ENCODE measurements around the gene MBNL3.

MBNL3 gene, protein sequence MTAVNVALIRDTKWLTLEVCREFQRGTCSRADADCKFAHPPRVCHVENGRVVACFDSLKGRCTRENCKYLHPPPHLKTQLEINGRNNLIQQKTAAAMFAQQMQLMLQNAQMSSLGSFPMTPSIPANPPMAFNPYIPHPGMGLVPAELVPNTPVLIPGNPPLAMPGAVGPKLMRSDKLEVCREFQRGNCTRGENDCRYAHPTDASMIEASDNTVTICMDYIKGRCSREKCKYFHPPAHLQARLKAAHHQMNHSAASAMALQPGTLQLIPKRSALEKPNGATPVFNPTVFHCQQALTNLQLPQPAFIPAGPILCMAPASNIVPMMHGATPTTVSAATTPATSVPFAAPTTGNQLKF
- total RNA-seq = 50.1 to 90.3 (median 63.6) reads per million in 4 donors

DNA sequence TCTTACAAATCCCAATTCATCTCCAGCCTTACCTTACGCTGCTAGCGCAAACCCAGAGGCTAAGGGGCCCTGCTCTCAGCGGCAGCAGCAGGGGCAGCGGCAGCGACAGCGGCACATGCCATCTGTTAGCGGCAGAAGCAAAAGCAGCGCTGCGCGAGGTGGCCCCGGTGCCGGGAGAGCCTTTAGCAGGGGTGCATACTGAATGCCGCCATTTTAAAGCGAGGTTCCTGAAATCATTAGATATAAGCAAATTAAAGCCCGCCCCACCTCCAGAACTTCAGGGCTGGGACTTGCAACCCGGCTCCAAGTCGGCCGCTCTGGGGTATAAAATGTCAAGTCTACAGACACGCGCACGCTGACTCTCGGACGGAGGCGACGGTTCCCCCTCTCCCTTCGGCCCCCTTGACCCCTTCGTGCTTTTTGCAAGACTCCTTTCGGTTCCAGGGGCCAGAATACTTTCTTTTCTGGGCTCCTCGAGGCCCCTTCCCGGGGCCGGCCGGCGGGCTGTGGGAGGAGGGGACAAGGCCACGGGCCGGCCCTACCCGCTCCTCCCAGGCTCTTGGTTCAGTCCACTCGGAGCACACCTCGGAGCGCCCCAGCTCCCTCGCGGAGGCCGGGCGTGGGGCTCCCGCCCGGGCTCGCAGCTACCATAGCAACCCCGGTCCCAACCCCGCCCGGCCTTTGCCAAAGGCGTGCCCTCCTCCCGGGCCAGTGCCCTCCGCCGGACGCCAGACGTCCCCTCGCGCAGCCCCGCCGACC is at the start of gene MBNL3:
Gene MBNL3 (minus strand): TSS at position 220 of the 759 bp plus-strand sequence. CDS start 49,427 bp downstream, outside the sequence.
- peak; percentile 37 to 72 (median 61) for DNase-seq

DNA sequence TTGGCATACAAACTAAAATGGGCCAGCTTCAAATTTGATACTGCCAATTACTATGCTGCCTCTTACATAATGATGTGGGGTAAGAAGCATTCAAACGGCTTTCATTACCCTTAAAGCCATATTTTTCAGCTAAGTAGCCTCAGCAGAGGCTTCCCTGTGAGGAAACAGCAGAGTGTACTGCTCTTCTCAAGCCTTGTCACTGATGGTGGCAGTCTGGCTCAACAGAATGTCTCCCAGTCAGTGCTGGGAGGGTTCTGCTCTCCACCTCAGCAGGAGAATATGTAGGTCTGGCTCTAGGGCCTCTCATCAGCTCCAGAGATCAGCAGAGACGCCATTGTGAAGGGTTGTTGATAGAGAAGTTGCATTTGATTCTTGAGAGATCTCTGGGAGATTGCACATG is 44.6 kb upstream of the MBNL3 start:
- DNase-seq = no peak

DNA sequence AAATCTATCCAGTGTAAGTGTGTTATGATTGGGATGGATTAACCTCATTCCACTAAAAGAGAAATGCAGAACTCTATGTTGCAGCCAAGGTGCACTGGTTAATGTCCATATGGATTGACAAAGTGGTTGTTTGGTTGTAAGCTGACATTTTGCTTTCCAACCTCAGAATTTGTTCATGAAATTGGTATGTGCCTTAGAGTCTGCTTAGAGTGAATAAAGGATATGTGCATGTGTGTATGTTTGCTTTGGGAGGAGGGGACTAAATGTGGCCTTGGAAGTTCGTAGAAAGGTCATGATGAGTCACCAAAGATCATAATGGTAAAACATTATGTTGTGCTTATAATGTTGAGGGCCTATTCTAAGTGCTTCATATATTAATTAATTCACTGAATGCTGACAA is 44.1 kb upstream of the MBNL3 start:
- no peak for DNase-seq

DNA sequence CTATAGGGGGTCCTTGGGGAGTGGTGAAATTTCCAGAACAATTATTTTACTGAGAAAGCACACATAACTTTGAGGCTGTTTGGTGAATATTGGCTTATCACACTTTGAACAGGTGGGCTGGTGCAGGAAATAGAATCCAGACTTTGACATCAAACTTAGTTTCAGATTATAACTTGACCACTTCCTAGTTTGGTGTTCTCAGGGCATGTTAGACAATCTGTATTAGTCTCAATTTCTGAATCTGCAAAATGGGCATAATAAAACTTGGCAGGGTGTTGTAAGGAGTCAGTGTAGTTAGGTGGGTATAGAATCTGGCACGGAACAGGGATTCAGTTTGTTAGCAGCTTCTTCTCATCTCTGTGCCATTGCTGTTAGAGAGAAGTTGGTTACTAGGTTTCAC is 43.3 kb upstream of the MBNL3 start:
- DNase-seq = no peak

DNA sequence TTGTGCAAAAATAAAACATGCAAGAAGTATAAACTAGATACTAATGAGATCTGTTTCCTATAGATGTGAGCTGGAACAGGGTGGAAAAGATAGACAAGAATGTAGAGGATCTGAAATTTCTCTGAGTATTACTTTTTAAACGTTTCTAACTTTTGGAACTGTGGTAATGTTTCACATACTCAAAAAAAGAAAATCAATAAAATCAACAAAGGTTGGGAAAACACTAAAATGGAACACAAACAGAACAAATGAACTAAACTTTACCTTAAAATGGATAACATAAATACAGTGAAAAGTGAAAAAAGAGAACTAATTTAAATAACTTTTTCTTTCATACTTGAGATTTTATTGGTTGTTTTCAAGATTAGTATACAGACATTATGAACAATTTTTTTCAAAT is 32.0 kb upstream of the MBNL3 start:
- no peak for DNase-seq

DNA sequence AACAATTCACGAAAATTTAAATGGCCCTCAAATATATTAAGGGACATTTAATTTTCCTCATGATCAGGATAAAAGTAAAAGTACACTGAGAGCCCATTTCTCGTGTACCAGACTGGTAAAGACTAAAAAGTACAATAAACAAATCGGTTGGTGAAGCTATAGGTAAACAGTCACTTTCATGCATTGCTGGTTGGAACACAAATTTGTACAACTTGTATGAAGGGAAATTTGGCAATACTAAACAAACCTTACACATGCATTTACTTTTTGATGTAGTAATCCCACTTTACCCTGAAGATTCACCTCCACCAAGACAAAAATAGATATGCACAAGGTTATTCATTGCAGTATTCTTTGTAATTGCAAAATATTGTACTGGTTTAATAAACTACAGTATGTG is 31.4 kb upstream of the MBNL3 start:
- DNase-seq = no peak

DNA sequence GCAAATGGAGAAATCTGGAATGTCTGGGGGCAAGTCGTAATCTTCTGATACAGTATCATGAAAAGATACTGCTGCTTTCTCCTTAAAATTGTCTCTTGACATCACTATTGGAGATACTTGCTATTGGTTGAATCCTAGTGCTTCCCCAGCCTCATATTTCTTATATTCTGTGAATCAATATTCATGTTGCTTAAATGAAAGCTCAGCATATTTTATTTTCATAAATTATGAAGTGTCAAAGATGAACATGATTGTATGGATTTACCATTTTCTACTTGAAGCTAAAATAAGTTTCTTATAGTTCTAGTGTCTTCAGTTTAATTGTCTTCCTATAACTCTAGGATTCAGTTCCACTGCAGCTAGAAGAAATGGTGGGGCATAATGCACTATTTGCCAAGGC is 29.6 kb upstream of the MBNL3 start:
- DNase-seq = no peak

DNA sequence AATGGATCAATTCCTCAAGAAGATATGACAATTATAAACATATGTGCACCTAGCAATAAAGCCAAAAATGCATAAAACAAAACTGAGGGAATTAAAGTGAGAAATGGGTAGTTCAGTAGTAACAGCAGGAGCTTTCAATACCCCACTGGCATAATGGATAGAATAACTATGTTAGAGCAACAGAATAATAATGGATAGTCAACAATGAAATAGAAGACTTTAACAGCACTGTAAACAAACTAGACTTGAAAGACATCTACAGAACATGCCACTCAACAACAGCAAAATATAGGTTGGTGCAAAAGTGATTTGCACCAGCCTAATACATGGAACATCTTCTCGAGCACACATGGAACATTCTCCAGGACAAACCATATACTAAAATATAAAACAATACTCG is 20.0 kb upstream of the MBNL3 start:
- no peak for DNase-seq

DNA sequence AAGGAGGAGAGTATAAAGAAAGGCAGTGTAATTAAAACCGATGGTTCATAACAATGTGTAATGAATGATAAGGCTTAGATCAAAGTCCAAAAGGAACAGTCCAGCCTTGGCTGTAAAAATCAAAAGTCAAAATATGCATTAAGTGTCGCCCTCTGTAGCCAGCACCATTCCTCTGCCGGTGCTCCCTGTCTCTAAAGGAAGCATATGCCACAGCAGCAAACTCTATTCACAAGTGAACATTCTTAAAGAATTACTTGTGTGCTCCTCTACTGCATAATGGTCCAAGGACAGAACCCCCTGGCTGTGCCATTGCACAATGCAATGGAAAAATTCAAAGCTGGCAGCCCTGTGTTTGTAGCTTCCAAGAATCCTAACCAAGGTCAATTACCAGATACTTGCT is 16.3 kb upstream of the MBNL3 start:
- no peak for DNase-seq

DNA sequence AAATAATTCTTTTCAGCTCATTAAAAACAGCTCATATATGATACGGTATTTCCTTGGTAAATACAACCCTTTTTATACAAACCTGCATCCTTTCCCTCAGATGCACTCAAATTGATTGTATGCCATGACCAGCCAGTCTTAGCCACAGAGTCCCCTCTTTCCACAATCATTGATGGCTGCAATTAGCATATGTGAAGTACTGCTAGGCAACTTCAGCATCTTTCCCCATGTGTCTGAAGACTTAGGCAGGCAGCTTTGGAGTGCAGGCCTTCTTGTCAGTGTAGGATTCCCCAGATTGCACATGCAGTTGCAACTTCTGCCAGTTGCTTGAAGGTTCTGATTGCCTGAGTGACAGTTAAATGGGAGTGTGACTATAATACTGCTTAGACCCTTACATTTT is 15.6 kb upstream of the MBNL3 start:
- no peak for DNase-seq

DNA sequence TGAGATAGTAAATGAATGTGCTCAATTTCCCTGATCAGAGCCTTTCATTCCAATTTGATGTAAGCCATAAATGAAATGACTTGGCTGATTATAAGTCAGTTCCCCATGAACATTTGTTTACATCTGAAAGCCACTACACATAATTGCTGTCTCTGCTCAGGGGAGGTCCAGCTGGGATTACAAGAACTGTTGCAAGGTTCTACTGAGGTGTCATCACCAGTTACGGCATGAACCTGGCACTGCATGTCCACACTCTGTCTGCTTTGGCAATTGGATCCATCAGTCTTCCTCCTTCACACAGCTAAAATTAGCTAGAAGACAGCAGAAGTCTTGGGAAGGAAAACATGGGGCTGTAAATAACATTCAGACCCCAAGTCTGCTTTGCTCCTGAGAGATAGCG is 12.8 kb upstream of the MBNL3 start:
- DNase-seq = no peak

DNA sequence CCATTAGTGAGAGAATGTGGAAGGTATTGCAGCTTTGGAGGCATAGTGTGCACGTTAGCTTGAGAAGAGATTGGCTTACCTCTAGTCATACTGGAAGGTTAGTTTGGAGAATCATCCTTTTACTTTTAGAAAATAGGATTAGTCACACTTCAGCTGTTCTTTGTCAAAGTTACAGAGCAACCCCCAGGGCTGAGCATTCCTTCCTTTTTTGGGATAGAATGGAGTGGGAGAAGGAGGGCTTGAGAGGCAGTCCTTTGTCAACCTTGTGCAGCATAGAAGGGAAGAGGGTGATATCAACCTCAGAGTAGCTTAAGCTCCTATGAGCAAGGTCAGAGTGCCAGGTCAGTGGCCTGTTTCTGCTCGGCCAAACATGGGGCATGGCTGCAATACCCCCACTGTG is 8.6 kb upstream of the MBNL3 start:
- no peak for DNase-seq

DNA sequence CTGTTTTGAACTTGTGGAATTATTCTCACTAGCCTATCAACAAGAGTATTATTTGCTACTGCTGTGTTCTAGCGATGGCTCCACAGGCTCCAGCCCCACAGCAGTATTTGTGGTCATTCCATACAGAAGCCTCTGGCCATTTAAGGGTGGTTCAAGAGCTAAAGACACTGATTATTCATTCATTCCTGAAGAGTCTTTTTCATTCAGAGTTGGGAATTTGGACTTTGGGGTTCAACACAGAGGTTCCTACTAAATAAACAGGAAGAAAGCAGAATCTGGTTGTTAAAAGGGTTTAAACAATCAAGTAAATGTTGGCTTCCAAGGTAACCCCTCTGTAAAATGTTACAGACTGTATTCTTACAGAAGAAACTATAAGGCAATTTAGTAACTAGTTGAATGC is 4.3 kb upstream of the MBNL3 start:
- no peak for DNase-seq

DNA sequence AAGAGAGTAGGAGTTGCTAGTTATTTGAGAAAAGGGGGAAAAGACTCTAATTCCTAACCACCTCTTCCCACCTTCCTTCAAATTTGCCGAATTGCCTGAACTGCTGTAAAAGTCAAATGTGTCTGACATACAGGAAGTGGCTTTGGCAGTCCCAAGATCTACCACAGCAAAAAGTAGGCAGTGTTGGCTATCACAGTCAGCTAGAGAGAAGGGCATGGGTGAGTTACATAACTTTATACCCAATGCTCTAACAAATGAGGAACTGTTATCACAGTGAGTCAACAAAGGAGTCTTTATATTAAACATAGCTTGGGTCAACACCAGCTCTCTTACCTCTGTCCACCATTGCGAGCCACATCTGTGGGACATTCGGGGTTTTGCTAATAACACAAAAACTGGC is 2.4 kb upstream of the MBNL3 start:
- peak in 2 of 5 donors; percentile 8 to 44 for DNase-seq

DNA sequence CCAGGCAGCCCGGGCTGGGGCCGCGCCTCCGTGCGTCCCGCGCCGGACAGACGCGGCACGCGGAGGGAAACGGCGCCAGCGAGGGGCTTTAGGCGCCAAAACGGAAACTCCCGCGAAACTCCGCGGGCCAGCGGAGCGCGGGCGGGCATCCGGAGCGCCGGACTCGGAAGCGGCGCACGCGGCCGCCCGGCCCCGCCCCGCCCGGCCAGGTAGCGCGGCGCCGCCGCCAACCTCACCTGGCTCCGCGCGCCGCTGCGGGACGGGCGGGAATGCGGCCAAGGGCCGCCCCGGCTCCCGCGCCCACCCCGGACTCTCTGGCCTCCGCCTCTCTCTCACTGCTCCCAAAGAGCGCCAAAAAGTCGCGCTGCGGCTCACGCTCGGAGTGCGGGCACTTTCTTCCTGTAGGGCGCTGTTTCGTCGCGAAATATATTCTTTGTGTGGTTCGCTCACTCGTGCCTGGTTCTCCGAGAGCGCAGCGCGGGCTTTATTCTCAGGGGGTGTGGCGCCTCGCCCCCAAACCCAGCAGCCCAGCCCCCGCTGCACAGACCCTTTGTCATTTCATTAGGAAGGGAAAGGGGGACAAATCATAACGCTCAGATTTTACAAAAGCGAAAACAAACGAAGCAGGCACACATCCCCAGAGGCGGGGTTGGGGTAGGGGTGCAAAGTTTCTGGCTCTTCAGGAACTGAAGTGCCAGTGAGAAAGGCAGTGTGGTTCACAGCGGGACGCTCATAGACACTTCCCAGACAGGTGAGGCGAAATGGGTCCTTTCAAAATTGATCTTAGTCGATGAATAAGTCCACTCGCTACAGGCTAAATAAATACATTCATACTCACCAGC is 961 bp upstream of the MBNL3 start:
- DNase-seq = peak; percentile 19 to 41 (median 36)

DNA sequence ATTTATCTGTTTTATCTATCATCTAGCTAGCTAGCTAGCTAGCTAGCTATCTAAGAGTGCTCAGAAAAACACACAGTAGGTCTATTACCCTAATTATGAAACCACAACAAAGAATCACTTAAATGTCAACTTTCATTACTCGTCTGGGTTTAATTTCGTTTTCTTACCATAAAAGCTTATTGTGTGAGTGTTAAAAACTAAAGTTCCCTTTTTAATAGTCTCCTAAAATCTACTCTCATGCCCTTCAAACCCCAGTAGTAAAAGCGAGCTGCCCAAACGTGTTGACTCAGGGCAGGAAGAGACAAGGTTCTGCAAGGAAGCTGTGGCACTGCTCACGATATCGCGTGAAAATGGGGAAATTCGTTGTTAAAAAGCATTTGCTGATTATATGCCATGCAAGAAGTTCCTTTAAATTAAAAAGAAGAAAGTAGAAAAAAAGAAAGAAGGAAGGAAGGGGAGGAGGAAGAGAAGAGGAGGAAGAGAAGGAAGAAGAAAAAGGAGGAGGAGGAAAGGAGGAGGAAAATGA is 595 bp downstream of the MBNL3 start:
- peak in 1 of 5 donors; percentile 50 for DNase-seq

DNA sequence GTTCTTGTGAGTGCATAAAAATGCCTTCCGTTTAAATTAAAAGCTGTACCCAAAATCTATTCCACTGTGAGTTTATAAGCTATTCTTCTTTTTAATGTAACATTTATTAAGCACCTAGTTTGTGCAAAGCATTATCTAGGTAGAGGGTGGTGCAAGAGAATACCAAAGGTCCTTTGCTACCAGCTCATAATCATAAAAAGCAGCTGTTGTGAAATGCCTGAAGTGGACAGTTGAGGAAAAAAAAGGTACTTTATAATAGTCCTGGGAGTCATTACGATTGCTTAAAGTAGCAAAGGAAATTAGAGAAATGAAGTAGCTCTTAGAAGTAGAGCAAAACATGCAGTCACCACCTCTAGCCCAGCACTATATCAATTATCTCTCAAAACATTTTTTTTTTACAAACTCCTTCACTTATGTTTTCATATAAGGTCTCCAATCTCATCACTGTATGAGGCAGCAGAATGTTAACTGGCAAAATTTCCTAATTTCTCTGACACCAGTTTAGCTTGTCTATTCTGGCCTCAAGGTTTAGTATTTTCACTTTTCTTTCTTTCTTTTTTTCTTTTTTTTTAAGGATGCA is 2.1 kb downstream of the MBNL3 start:
- DNase-seq = no peak

DNA sequence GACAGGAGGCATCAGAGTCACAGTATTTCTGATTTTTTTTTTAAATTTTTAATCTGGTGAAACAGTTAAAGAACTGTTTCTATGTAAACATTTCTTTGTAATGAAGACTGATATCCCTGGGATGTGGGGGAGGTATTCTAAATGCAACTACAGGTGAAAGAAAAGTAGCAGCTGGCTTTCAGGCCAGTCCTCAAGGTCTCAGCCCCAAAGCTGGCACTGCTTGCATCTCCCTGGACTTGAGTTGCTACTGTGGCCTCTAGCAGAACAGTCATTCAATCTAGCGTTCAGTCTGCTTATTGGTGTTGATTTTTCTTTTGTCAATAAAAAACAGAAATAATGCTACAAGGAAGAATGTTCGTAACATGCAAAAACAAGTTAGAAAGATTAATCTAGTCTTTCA is 4.9 kb downstream of the MBNL3 start:
- DNase-seq = no peak

DNA sequence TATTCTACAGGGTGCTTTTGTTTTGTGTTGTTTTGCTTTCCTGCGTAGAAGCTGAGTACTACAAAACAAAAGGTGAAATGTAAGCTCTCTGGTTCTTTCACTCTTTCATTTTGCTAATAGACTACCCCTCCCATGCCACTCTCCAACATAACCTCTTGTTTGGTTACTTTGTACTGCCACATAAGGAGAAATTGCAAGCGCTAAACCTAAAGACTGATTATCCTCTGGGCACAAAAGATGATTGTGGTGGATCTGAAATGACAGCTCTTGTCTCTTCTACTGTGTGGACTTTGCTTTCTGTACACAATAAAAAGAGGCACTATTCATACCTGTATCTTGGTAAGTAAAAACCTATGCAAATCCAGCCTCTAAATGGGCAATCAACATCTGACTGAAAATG is 5.3 kb downstream of the MBNL3 start:
- DNase-seq = no peak

DNA sequence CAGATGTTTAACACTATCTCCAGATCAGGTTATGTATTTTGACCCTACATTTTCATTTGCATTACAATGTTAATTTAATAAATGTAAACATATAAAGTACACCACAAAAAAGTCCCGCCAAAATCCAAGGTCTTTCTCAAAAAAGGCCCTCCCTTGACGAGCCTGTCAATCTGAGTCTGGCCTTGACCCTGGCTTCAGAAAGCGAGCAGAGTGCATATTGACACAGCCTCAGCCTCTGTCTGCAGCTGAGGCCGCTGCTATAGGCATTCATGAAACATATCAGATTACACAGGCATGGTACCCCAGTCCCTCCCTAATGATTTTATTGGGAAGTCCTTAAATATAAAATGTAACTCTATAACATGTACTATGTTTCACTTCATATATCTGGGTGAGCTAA is 6.2 kb downstream of the MBNL3 start:
- DNase-seq = no peak

DNA sequence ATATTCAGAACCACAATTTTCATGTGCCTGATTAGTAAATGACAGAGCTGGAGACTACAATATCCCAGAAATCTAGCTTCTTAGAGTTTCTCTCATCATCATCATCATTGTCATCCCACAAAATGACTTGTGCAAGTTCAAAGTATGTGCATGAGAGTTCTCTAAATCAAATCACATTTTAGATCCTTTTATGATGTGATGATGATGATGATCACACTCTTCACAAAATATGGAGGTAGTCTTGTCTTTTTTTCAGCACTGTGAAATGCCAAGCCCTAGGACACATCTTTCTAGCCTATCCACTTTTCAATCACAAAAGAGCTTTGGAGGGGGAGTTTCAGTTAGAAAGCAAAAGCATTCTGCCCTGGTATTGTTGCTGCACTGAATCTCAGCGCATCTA is 7.4 kb downstream of the MBNL3 start:
- no peak for DNase-seq

DNA sequence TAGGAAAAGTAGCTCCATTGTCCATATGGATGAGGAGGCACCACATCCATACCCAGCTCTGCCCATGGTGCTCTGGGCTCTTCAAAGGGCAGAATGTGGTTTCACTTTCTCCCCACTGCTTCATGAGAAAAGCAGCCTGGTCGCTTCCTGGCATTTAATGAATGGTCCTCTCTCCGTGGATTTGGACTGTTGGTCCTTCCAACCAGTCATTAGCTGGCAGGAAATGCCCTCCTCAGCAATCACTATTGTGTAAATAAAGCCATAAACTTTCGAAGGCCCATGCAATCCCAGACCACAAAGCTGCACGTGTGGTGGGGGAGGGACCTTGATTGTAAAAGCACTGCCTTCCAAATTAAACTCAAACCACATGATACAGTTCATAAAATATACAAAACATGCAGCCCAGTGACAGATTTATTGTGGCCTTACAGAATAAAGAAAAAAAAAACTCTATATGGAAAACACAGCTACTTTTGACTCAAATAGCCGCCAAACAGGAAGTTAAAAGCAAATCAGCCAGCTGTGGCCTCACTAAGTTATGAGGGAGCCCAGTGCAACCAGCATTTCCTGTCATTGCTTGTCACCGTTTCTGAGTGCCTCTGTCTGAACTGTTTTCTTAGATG is 8.1 kb downstream of the MBNL3 start:
- DNase-seq = peak in 3 of 5 donors; percentile 17 to 76 (median 27)
